Measurements from ENCODE around the gene EPB42.

The EPB42 gene

GRCh38 chr15:43235536-43235935, 14.7 kb upstream of the EPB42 start:
- Histone ChIP-seq H3K27ac (ENCODE audit: low read length) (no peak overlapping the region), H3K4me3 (ENCODE audit: low read length) (no peak overlapping the region), H2AFZ (ENCODE audit: low read depth, low read length) (no peak overlapping the region), H3K4me1 (ENCODE audit: low read length) (no peaks in the 10 kb centered on the region), H4K20me1 (ENCODE audit: insufficient read depth, low read length) (no peaks in the 10 kb centered on the region), H3K36me3 (replicated peaks; ENCODE audit: low read depth, low read length) (no peaks in the 10 kb centered on the region), H3K9me3 (ENCODE audit: insufficient read depth, low read length) (no peaks in the 10 kb centered on the region), H3K9ac (ENCODE audit: low read length) (no peak overlapping the region), H3K4me2 (ENCODE audit: low read length) (no peak overlapping the region), H3K27me3 (ENCODE audit: low read depth, low read length) (no peaks in the 10 kb centered on the region), H3K79me2 (ENCODE audit: low read length) (no peaks in the 10 kb centered on the region)
- no peak for TF ChIP-seq CTCF (IDR thresholded peaks at IDR 0.05; ENCODE audit: low read depth, low read length)
- no peak for TF ChIP-seq EZH2phosphoT487 (IDR thresholded peaks at IDR 0.05; ENCODE audit: low read depth)

- H3K4me1 ChIP-seq (ENCODE audit: low read length), result no peaks in the 10 kb centered on the region
Observed at GRCh38 chr15:43232289-43232874, 11.6 kb upstream of the EPB42 start.

GRCh38 chr15:43230640-43231115, 9.9 kb upstream of the EPB42 start:
- TF ChIP-seq EZH2phosphoT487 (IDR thresholded peaks at IDR 0.05; ENCODE audit: low read depth) (no peak), CTCF (IDR thresholded peaks at IDR 0.05; ENCODE audit: low read depth, low read length) (no peak)
- no peak overlapping the region for H3K4me2 ChIP-seq (ENCODE audit: low read length)
- H3K79me2 ChIP-seq (ENCODE audit: low read length), result no peaks in the 10 kb centered on the region
- no peaks in the 10 kb centered on the region for H4K20me1 ChIP-seq (ENCODE audit: insufficient read depth, low read length)
- H3K27me3 ChIP-seq (ENCODE audit: low read depth, low read length), result no peaks in the 10 kb centered on the region
- H3K27ac ChIP-seq (ENCODE audit: low read length), result no peak overlapping the region
- no peak overlapping the region for H2AFZ ChIP-seq (ENCODE audit: low read depth, low read length)
- H3K4me3 ChIP-seq (ENCODE audit: low read length), result no peak overlapping the region
- H3K9me3 ChIP-seq (ENCODE audit: insufficient read depth, low read length), result no peaks in the 10 kb centered on the region
- H3K4me1 ChIP-seq (ENCODE audit: low read length), result no peaks in the 10 kb centered on the region
- no peaks in the 10 kb centered on the region for H3K36me3 ChIP-seq (replicated peaks; ENCODE audit: low read depth, low read length)
- H3K9ac ChIP-seq (ENCODE audit: low read length), result no peak overlapping the region

More at GRCh38 chr15:43232289-43232874, 11.6 kb upstream of the EPB42 start:
- H3K27me3 ChIP-seq (ENCODE audit: low read depth, low read length), result no peaks in the 10 kb centered on the region
- H2AFZ ChIP-seq (ENCODE audit: low read depth, low read length), result no peak overlapping the region
- TF ChIP-seq EZH2phosphoT487 (IDR thresholded peaks at IDR 0.05; ENCODE audit: low read depth) (no peak), CTCF (IDR thresholded peaks at IDR 0.05; ENCODE audit: low read depth, low read length) (no peak)
- no peaks in the 10 kb centered on the region for H3K9me3 ChIP-seq (ENCODE audit: insufficient read depth, low read length)
- no peak overlapping the region for H3K4me3 ChIP-seq (ENCODE audit: low read length)
- no peak overlapping the region for H3K27ac ChIP-seq (ENCODE audit: low read length)
- H3K9ac ChIP-seq (ENCODE audit: low read length), result no peak overlapping the region
- H3K36me3 ChIP-seq (replicated peaks; ENCODE audit: low read depth, low read length), result no peaks in the 10 kb centered on the region
- H3K4me2 ChIP-seq (ENCODE audit: low read length), result no peak overlapping the region
- H4K20me1 ChIP-seq (ENCODE audit: insufficient read depth, low read length), result no peaks in the 10 kb centered on the region
- H3K79me2 ChIP-seq (ENCODE audit: low read length), result no peaks in the 10 kb centered on the region

GRCh38 chr15:43229977-43230376, 9.2 kb upstream of the EPB42 start:
- no peak overlapping the region for H3K9ac ChIP-seq (ENCODE audit: low read length)

More at GRCh38 chr15:43229977-43230376, 9.2 kb upstream of the EPB42 start:
- no peaks in the 10 kb centered on the region for H4K20me1 ChIP-seq (ENCODE audit: insufficient read depth, low read length)
- no peak overlapping the region for H3K27ac ChIP-seq (ENCODE audit: low read length)
- no peak overlapping the region for H3K4me2 ChIP-seq (ENCODE audit: low read length)
- no peak overlapping the region for H3K4me3 ChIP-seq (ENCODE audit: low read length)
- H3K4me1 ChIP-seq (ENCODE audit: low read length), result 0 out of 2 replicates have a peak, but pooled peaks cover 2% of the 10 kb centered on the region
- H2AFZ ChIP-seq (ENCODE audit: low read depth, low read length), result no peak overlapping the region
- H3K9me3 ChIP-seq (ENCODE audit: insufficient read depth, low read length), result no peaks in the 10 kb centered on the region
- no peak for TF ChIP-seq CTCF (IDR thresholded peaks at IDR 0.05; ENCODE audit: low read depth, low read length)
- TF ChIP-seq EZH2phosphoT487 (IDR thresholded peaks at IDR 0.05; ENCODE audit: low read depth), result no peak
- H3K79me2 ChIP-seq (ENCODE audit: low read length), result no peaks in the 10 kb centered on the region
- no peaks in the 10 kb centered on the region for H3K36me3 ChIP-seq (replicated peaks; ENCODE audit: low read depth, low read length)
- H3K27me3 ChIP-seq (ENCODE audit: low read depth, low read length), result no peaks in the 10 kb centered on the region

Measured in OCI-LY3 (cell line).